Measurements from ENCODE around the gene NCOA7. TPM values are rescaled to one million over a fixed set of nuclear protein-coding genes. Genes with fewer than 3 reads are reported as not detected.

NCOA7 gene
- total and polyA plus RNA-seq, 2 of the 8 experiments (the other 6 are each of a cell fraction or from before 2014, with no cell fraction given): 2.6 to 10.7 TPM

DNA sequence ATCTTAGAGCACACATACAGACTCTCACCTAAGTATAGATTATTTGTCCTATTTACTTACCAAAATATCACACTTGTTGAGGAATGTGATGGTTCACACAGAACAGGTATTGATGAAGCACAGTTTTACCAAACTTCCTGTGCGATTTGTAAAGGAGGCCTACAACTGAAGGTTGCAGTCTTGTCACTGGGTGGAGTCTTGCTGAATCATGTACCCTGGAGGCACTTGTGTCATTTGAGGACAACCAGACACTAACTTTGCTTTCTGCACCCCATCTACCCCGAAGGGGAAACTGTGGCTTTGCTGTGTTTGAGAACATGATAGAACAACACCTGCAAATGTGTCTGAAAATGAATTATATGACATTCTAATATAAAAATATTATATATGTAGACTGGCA, 133.4 kb downstream of the NCOA7 start:
- Histone ChIP-seq H3K27me3 (replicated peaks in 1 of 4; ENCODE audit: control insufficient read depth in 3 of 4, extremely low read depth in 1 of 4, insufficient read depth in 3 of 4, low read length in 3 of 4) (no peaks in the 10 kb centered on the region), H2BK12ac (ENCODE audit: low read depth, low read length) (no peak overlapping the region), H4K8ac (ENCODE audit: extremely low read depth, insufficient read depth, low read length) (no peak overlapping the region), H3K79me1 (ENCODE audit: low read depth, low read length) (no peaks in the 10 kb centered on the region), H3K79me2 (ENCODE audit: control insufficient read depth in 1 of 2, insufficient read depth in 2 of 2, low read length in 2 of 2) (no peaks in the 10 kb centered on the region), H3K14ac (ENCODE audit: insufficient read length) (no peak overlapping the region), H2BK20ac (ENCODE audit: low read length) (no peak overlapping the region), H3K9ac (replicated peaks in 1 of 4; ENCODE audit: extremely low read depth in 1 of 4, low read depth in 3 of 4, low read length in 3 of 4) (no peak overlapping the region), H3K36me3 (ENCODE audit: control insufficient read depth in 2 of 4, insufficient read depth in 4 of 4, low read length in 3 of 4) (peaks cover 0 to 11% (median 0%) of the 10 kb centered on the region in 4 experiments; a peak in 2 of 8 replicates), H3K27ac (ENCODE audit: low read depth, low read length) (no peak overlapping the region), H2BK5ac (ENCODE audit: low read depth, low read length) (no peak overlapping the region), H2BK120ac (replicated peaks; ENCODE audit: low read depth, low read length) (no peak overlapping the region), H3K9me3 (ENCODE audit: insufficient read depth in 2 of 2, low read depth in 1 of 2, low read length in 1 of 2) (no peaks in the 10 kb centered on the region), H4K20me1 (replicated peaks in 1 of 2; ENCODE audit: control insufficient read depth in 1 of 2, insufficient read depth in 2 of 2, low read length in 2 of 2) (no peaks in the 10 kb centered on the region), H3K4me1 (replicated peaks in 1 of 4; ENCODE audit: control insufficient read depth in 3 of 4, insufficient read depth in 4 of 4, low read length in 3 of 4) (peaks cover 0 to 3% (median under 1%) of the 10 kb centered on the region in 4 experiments; a peak in 4 of 7 replicates), H4K91ac (replicated peaks; ENCODE audit: insufficient read length, low read length) (no peak overlapping the region), H4K5ac (ENCODE audit: insufficient read length, low read depth, low read length) (no peak overlapping the region), H2AFZ (ENCODE audit: low read length) (no peak overlapping the region), H3K4me2 (ENCODE audit: insufficient read depth in 1 of 2, low read depth in 2 of 2, low read length in 2 of 2) (no peak overlapping the region), H3K4me3 (ENCODE audit: extremely low read depth in 1 of 4, insufficient read depth in 2 of 4, low read depth in 3 of 4, low read length in 4 of 4) (no peak overlapping the region), H3K56ac (replicated peaks; ENCODE audit: insufficient read length, low read depth, low read length) (no peak overlapping the region), H2AK5ac (ENCODE audit: low read depth, low read length) (no peak overlapping the region), H3K4ac (replicated peaks; ENCODE audit: insufficient read length, low read depth, low read length) (no peak overlapping the region), H2BK15ac (ENCODE audit: low read length) (no peak overlapping the region), H3K18ac (ENCODE audit: extremely low read depth, low read length) (no peak overlapping the region), H3K23ac (ENCODE audit: insufficient read length) (no peak overlapping the region), H3K23me2 (ENCODE audit: low read depth, low read length) (no peaks in the 10 kb centered on the region)
- no peak for DNase-seq (ENCODE audit: low read depth in 1 of 2, low spot score in 2 of 2)
- ChIA-PET POLR2A (ENCODE audit: partially characterized antibody) (no interaction called here), CTCF (ENCODE audit: partially characterized antibody) (interaction anchor here (0.7 to 6.7 kb wide), 6 partner anchors 10 to 33 kb away, joined by 3 to 31 read pairs (median 4); partner anchors contain the start of gene HINT3)
- TF ChIP-seq TAF1 (IDR thresholded peaks at IDR 0.05; ENCODE audit: low read depth, low read length) (no peak), GABPA (IDR thresholded peaks at IDR 0.05; ENCODE audit: borderline replicate concordance, insufficient read depth, low read length) (no peak)
- no peak for FAIRE-seq
- WGBS, 2 experiments (ENCODE audit: extremely low coverage in 1 of 2, insufficient coverage in 1 of 2, insufficient read length in 1 of 2, insufficient replicate concordance in 2 of 2, low coverage in 1 of 2, low lambda C conversion rate in 2 of 2, missing lambda C conversion rate in 1 of 2): 85% methylated on average over 2 of the region's 2 CpGs; no CpG with 5 or more reads in 1 of the 2 experiments
